Neural cell (in vitro differentiated cells): ENCODE results near the gene SLC25A19. TPM values are rescaled to one million over a fixed set of nuclear protein-coding genes. Genes with fewer than 3 reads are reported as not detected.

Experiments
- H2AFZ ChIP-seq: fragments of 200-600, 300-800 bp; sonication (generic), shearing (Covaris generic); 2 replicates; pipeline ENCODE4 v1.6.0; 2014; ENCODE audit warnings: low read depth, mild to moderate bottlenecking, antibody characterized with exemption, low read length, moderate library complexity
- H3F3A ChIP-seq: fragments of 200-600 bp; shearing (Covaris generic); 2 replicates; pipeline ENCODE4 v1.6.1; 2016; ENCODE audit warnings: mild to moderate bottlenecking, moderate library complexity, mixed read lengths, antibody characterized with exemption, low read length; ENCODE audit not compliant: insufficient read depth, poor library complexity, severe bottlenecking
- H3K27ac ChIP-seq: fragments of 200-600, 300-800 bp; sonication (generic), shearing (Covaris generic); 2 replicates; pipeline ENCODE4 v1.5.1; 2014; ENCODE audit warnings: mild to moderate bottlenecking, low read length, moderate library complexity
- H3K27me3 ChIP-seq: fragments of 300-800, 200-600 bp; sonication (generic), shearing (Covaris generic); 2 replicates; pipeline ENCODE4 v1.6.0; 2014; ENCODE audit warnings: mild to moderate bottlenecking, low read depth, low read length, moderate library complexity; ENCODE audit not compliant: insufficient read depth
- H3K36me3 ChIP-seq: fragments of 300-800, 200-600 bp; sonication (generic), shearing (Covaris generic); 2 replicates; pipeline ENCODE4 v1.5.1; 2014; ENCODE audit warnings: mild to moderate bottlenecking, antibody characterized with exemption, low read length, moderate library complexity; ENCODE audit not compliant: insufficient read depth
- H3K4me2 ChIP-seq: fragments of 300-800, 200-600 bp; sonication (generic), shearing (Covaris generic); 2 replicates; pipeline ENCODE4 v1.6.0; 2014; ENCODE audit warnings: mild to moderate bottlenecking, low read length
- H3K4me3 ChIP-seq: fragments of 300-800, 200-600 bp; sonication (generic), shearing (Covaris generic); 2 replicates; pipeline ENCODE4 v1.5.1; 2014; ENCODE audit warnings: mild to moderate bottlenecking, low read length, moderate library complexity
- H3K79me2 ChIP-seq: fragments of 200-600 bp; shearing (Covaris generic); replicated peaks from 2 replicates; pipeline ENCODE4 v1.6.0; 2014; ENCODE audit warnings: mild to moderate bottlenecking, low read length, moderate library complexity; ENCODE audit not compliant: insufficient read depth
- H3K9ac ChIP-seq: fragments of 300-800, 200-600 bp; sonication (generic), shearing (Covaris generic); 2 replicates; pipeline ENCODE4 v1.6.1; 2016; ENCODE audit warnings: mild to moderate bottlenecking, low read length, mixed read lengths
- H3K9me2 ChIP-seq: fragments of 200-600 bp; shearing (Covaris generic); 2 replicates; pipeline ENCODE4 v1.6.1; 2016; ENCODE audit warnings: mild to moderate bottlenecking, low read length, mixed read lengths; ENCODE audit not compliant: insufficient read depth
- H3K9me3 ChIP-seq: fragments of 200-600, 300-800 bp; sonication (generic), shearing (Covaris generic); 2 replicates; pipeline ENCODE4 v1.6.1; 2016; ENCODE audit warnings: mild to moderate bottlenecking, mixed run types, low read length, moderate library complexity, mixed read lengths
- H4K20me1 ChIP-seq: fragments of 200-600 bp; shearing (Covaris generic); 2 replicates; pipeline ENCODE4 v1.6.1; 2016; ENCODE audit warnings: mild to moderate bottlenecking, mixed run types; ENCODE audit not compliant: insufficient read depth
- CTCF ChIP-seq: fragments of 450-650 bp; IDR thresholded peaks from 2 replicates; pipeline ENCODE4 v1.5.1; 2014; ENCODE audit warnings: antibody characterized with exemption, mild to moderate bottlenecking, moderate library complexity; ENCODE audit not compliant: poor library complexity, severe bottlenecking
- EP300 ChIP-seq: fragments of 450-650 bp; conservative IDR thresholded peaks from 2 replicates; pipeline ENCODE4 v1.6.1; 2014; ENCODE audit warnings: antibody characterized with exemption, mild to moderate bottlenecking, moderate library complexity; ENCODE audit not compliant: poor library complexity, severe bottlenecking
- EZH2 ChIP-seq: fragments of 200-600, 300-800 bp; shearing (Covaris generic), sonication (generic); IDR thresholded peaks from 2 replicates; pipeline ENCODE4 v1.6.1; 2014; ENCODE audit warnings: antibody characterized with exemption, low read length, borderline replicate concordance, mild to moderate bottlenecking; ENCODE audit not compliant: insufficient read depth, poor library complexity, severe bottlenecking
- MXI1 ChIP-seq: fragments of 450-650 bp; conservative IDR thresholded peaks from 2 replicates; pipeline ENCODE4 v1.6.1; 2014; ENCODE audit warnings: antibody characterized with exemption, mild to moderate bottlenecking; ENCODE audit not compliant: poor library complexity, severe bottlenecking
- POLR2AphosphoS5 ChIP-seq: IDR thresholded peaks from 2 replicates; pipeline ENCODE4 v1.6.1; 2012
- RAD21 ChIP-seq: fragments of 450-650 bp; conservative IDR thresholded peaks from 2 replicates; pipeline ENCODE4 v1.6.1; 2014; ENCODE audit warnings: antibody characterized with exemption, mild to moderate bottlenecking, moderate library complexity
- REST ChIP-seq: IDR thresholded peaks from 2 replicates; pipeline ENCODE4 v1.6.1; 2012; ENCODE audit warnings: borderline replicate concordance
- SMC3 ChIP-seq: fragments of 450-650 bp; conservative IDR thresholded peaks from 2 replicates; pipeline ENCODE4 v1.6.1; 2014; ENCODE audit warnings: antibody characterized with exemption, mild to moderate bottlenecking, moderate library complexity; ENCODE audit not compliant: poor library complexity
- TAF1 ChIP-seq: IDR thresholded peaks from 2 replicates; pipeline ENCODE4 v1.6.1; 2012; ENCODE audit warnings: low read depth
- polyA plus RNA-seq: library from polyadenylated mRNA; depleted of rRNA; stranded (reverse); fragments of >200 nt; gene quantifications from 2 replicates; pipeline ENCODE4 v1.2.3, GENCODE V29; 2014

Gene SLC25A19
- polyA plus RNA-seq, 1 donor from 2014 or later: 13.8 TPM

- Histone ChIP-seq H3K9ac (no peak overlapping the region), H2AFZ (no peak overlapping the region)
Measured at GRCh38 chr17:75335315-75335714, 46.1 kb upstream of the SLC25A19 start.

GRCh38 chr17:75334723-75335122 is 45.5 kb upstream of the SLC25A19 start:
- no peaks in the 10 kb centered on the region for H3K36me3 ChIP-seq
- H3K27me3 ChIP-seq: no peaks in the 10 kb centered on the region
- peaks cover 17% of the 10 kb centered on the region for H3K79me2 ChIP-seq
- H2AFZ ChIP-seq: no peak overlapping the region
- H4K20me1 ChIP-seq: no peaks in the 10 kb centered on the region
- H3K4me2 ChIP-seq: peak overlapping the region; percentile 43
- H3K27ac ChIP-seq: peak overlapping the region; percentile 45
- no peaks in the 10 kb centered on the region for H3K9me3 ChIP-seq
- TF ChIP-seq MXI1 (no peak), EZH2 (no peak), REST (no peak), TAF1 (no peak), CTCF (no peak), SMC3 (no peak), RAD21 (no peak), EP300 (no peak), POLR2AphosphoS5 (no peak)
- H3F3A ChIP-seq: no peaks in the 10 kb centered on the region
- no peaks in the 10 kb centered on the region for H3K9me2 ChIP-seq
- no peak overlapping the region for H3K9ac ChIP-seq
- H3K4me3 ChIP-seq: peak overlapping the region; percentile 34

More at GRCh38 chr17:75335315-75335714, 46.1 kb upstream of the SLC25A19 start:
- Histone ChIP-seq H3K27ac (peak overlapping the region; percentile 23), H3K4me2 (peak overlapping the region; percentile 43), H3F3A (no peaks in the 10 kb centered on the region), H3K36me3 (no peaks in the 10 kb centered on the region), H4K20me1 (no peaks in the 10 kb centered on the region), H3K9me2 (no peaks in the 10 kb centered on the region), H3K4me3 (peak overlapping the region; percentile 34), H3K9me3 (no peaks in the 10 kb centered on the region), H3K79me2 (peaks cover 17% of the 10 kb centered on the region), H3K27me3 (no peaks in the 10 kb centered on the region)
- peak; percentile 92 for TF ChIP-seq EP300
- no peak for TF ChIP-seq EZH2

- H3F3A ChIP-seq: no peaks in the 10 kb centered on the region
- no peaks in the 10 kb centered on the region for H3K27me3 ChIP-seq
- no peaks in the 10 kb centered on the region for H3K9me2 ChIP-seq
- no peaks in the 10 kb centered on the region for H3K36me3 ChIP-seq
- H3K27ac ChIP-seq: no peak overlapping the region
- no peaks in the 10 kb centered on the region for H3K9me3 ChIP-seq
- no peak overlapping the region for H3K4me3 ChIP-seq
- H2AFZ ChIP-seq: no peak overlapping the region
- H4K20me1 ChIP-seq: no peaks in the 10 kb centered on the region
- TF ChIP-seq EZH2 (no peak), RAD21 (no peak), POLR2AphosphoS5 (no peak), CTCF (no peak), MXI1 (no peak), TAF1 (no peak), EP300 (no peak), REST (no peak), SMC3 (no peak)
- peaks cover 11% of the 10 kb centered on the region for H3K79me2 ChIP-seq
- no peak overlapping the region for H3K9ac ChIP-seq
- no peak overlapping the region for H3K4me2 ChIP-seq
Measured at GRCh38 chr17:75331671-75332070, 42.4 kb upstream of the SLC25A19 start.
